ENCODE measurements around the gene FAM204A.

FAM204A gene

DNA sequence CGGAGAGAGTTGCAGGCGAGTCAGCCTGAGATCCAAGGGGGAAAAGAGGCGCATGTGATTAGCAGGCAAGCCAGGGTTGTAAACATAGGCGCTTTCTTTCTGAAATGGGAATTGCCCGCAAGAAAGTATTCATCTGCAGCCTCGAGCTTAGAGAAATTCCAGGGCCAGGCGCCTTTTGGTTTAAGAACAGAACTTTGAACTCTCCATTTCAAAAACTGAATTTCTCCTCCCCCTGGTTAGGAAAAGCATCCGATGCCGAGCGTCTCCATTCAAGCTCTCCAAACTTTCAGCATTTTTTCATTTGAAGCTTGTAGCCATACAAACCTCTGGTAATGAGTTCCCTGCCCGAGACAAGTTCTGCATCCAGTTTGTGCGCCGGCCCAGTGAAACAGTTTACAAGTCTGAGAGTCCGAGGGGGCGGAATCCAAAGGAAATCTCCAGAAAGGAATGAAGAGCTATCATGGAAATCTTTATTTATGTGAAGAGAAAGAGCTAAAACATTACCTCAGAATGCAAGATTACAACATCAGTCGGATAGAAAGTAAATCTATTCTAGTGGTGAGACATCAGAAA is 69.9 kb downstream of the FAM204A start:
- Histone ChIP-seq H3K9me3 (ENCODE audit: control insufficient read depth, insufficient read depth, low read length) (no peaks in the 10 kb centered on the region), H3K36me3 (ENCODE audit: control insufficient read depth, low read length) (no peaks in the 10 kb centered on the region), H3K4me3 (ENCODE audit: low read length) (no peak overlapping the region), H3K4me2 (ENCODE audit: low read length) (no peak overlapping the region), H3K9me2 (replicated peaks; ENCODE audit: control insufficient read depth, low read length) (no peaks in the 10 kb centered on the region), H4K20me1 (ENCODE audit: control insufficient read depth, insufficient read depth, low read depth, low read length) (no peaks in the 10 kb centered on the region), H3K4me1 (ENCODE audit: control insufficient read depth, low read length) (no peaks in the 10 kb centered on the region), H3K27ac (ENCODE audit: low read depth, low read length) (no peak overlapping the region), H3F3A (ENCODE audit: control insufficient read depth, insufficient read depth) (no peaks in the 10 kb centered on the region), H3K27me3 (ENCODE audit: control insufficient read depth, low read length) (peaks cover 6% of the 10 kb centered on the region; the same call in 1 of the 2 replicates), H3K79me2 (ENCODE audit: control insufficient read depth, low read length) (no peaks in the 10 kb centered on the region)
- TF ChIP-seq CTCF (IDR thresholded peaks at IDR 0.05; ENCODE audit: low read depth, low read length, poor library complexity, severe bottlenecking): no peak
- TF ChIP-seq EZH2phosphoT487 (IDR thresholded peaks at IDR 0.05; ENCODE audit: borderline replicate concordance, low read length): no peak

DNA sequence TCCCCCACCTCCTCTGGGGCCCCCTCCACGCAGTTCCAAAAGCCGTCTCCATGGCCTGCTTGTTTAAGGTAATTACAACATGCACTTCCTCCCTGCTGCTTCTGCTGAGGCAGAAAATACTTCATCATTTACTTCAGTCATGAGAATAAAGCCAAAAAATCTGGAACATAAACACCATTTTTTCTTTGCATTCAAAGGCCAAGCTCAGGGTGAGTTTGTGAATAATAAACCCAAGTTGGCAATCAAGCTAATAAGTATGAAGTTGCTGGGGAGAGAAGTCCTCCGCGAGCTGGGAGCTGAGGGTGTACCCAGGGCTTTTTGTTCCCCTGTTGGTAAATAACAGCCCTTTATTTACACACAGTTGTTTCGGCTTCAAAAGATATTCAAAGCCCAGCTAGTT is 70.5 kb downstream of the FAM204A start:
- no peaks in the 10 kb centered on the region for H3K4me1 ChIP-seq (ENCODE audit: control insufficient read depth, low read length)
- H3K9me3 ChIP-seq (ENCODE audit: control insufficient read depth, insufficient read depth, low read length): no peaks in the 10 kb centered on the region
- no peak overlapping the region for H3K27ac ChIP-seq (ENCODE audit: low read depth, low read length)
- H4K20me1 ChIP-seq (ENCODE audit: control insufficient read depth, insufficient read depth, low read depth, low read length): no peaks in the 10 kb centered on the region
- no peaks in the 10 kb centered on the region for H3K9me2 ChIP-seq (replicated peaks; ENCODE audit: control insufficient read depth, low read length)
- no peaks in the 10 kb centered on the region for H3K36me3 ChIP-seq (ENCODE audit: control insufficient read depth, low read length)
- no peak overlapping the region for H3K4me2 ChIP-seq (ENCODE audit: low read length)
- no peaks in the 10 kb centered on the region for H3K79me2 ChIP-seq (ENCODE audit: control insufficient read depth, low read length)
- H3K4me3 ChIP-seq (ENCODE audit: low read length): no peak overlapping the region
- TF ChIP-seq CTCF (IDR thresholded peaks at IDR 0.05; ENCODE audit: low read depth, low read length, poor library complexity, severe bottlenecking): no peak
- peaks cover 6% of the 10 kb centered on the region; the same call in 1 of the 2 replicates for H3K27me3 ChIP-seq (ENCODE audit: control insufficient read depth, low read length)
- no peaks in the 10 kb centered on the region for H3F3A ChIP-seq (ENCODE audit: control insufficient read depth, insufficient read depth)

- no peaks in the 10 kb centered on the region for H3K9me3 ChIP-seq (ENCODE audit: control insufficient read depth, insufficient read depth, low read length)
- H3K27ac ChIP-seq (ENCODE audit: low read depth, low read length): no peak overlapping the region
- H3K4me3 ChIP-seq (ENCODE audit: low read length): no peak overlapping the region
- no peak overlapping the region for H3K4me2 ChIP-seq (ENCODE audit: low read length)
- no peaks in the 10 kb centered on the region for H3K4me1 ChIP-seq (ENCODE audit: control insufficient read depth, low read length)
- no peaks in the 10 kb centered on the region for H3K36me3 ChIP-seq (ENCODE audit: control insufficient read depth, low read length)
- no peaks in the 10 kb centered on the region for H4K20me1 ChIP-seq (ENCODE audit: control insufficient read depth, insufficient read depth, low read depth, low read length)
- no peaks in the 10 kb centered on the region for H3F3A ChIP-seq (ENCODE audit: control insufficient read depth, insufficient read depth)
- TF ChIP-seq CTCF (IDR thresholded peaks at IDR 0.05; ENCODE audit: low read depth, low read length, poor library complexity, severe bottlenecking) (no peak), EZH2phosphoT487 (IDR thresholded peaks at IDR 0.05; ENCODE audit: borderline replicate concordance, low read length) (no peak)
- H3K9me2 ChIP-seq (replicated peaks; ENCODE audit: control insufficient read depth, low read length): no peaks in the 10 kb centered on the region
- H3K27me3 ChIP-seq (ENCODE audit: control insufficient read depth, low read length): peaks cover 4% of the 10 kb centered on the region; the same call in 1 of the 2 replicates
- no peaks in the 10 kb centered on the region for H3K79me2 ChIP-seq (ENCODE audit: control insufficient read depth, low read length)
Measured at GRCh38 chr10:118266098-118266748, 75.9 kb downstream of the FAM204A start.
